ENCODE results near the gene BNIP2.

DNA sequence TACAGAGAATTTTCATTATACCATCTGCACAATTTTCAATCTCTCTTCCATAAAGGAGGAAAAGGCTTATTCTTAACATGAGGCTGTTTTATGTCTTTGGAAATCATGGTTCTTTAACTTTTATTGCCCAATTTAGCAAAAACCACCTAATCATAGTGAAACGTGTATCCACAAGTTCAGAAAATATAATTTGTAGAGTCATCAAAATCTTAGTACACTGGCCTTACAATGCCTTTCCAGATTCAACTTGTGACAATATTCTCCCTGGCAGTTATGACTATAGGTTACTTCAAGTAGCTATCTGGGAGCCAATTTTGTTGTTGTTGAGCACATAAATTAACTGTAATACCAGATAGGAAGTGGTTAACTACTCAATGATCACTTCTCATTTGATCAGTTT lies 10.9 kb downstream of the BNIP2 start:
- TF ChIP-seq, protein P1, sequence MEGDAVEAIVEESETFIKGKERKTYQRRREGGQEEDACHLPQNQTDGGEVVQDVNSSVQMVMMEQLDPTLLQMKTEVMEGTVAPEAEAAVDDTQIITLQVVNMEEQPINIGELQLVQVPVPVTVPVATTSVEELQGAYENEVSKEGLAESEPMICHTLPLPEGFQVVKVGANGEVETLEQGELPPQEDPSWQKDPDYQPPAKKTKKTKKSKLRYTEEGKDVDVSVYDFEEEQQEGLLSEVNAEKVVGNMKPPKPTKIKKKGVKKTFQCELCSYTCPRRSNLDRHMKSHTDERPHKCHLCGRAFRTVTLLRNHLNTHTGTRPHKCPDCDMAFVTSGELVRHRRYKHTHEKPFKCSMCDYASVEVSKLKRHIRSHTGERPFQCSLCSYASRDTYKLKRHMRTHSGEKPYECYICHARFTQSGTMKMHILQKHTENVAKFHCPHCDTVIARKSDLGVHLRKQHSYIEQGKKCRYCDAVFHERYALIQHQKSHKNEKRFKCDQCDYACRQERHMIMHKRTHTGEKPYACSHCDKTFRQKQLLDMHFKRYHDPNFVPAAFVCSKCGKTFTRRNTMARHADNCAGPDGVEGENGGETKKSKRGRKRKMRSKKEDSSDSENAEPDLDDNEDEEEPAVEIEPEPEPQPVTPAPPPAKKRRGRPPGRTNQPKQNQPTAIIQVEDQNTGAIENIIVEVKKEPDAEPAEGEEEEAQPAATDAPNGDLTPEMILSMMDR (IDR thresholded peaks at IDR 0.05) = no peak
- TF ChIP-seq POLR2A (IDR thresholded peaks at IDR 0.05) = no peak
